ENCODE results near the gene MAPRE2.

GRCh38 chr18:35180455-35180854 lies 139.2 kb downstream of the MAPRE2 start:
- no peak for TF ChIP-seq CTCF (IDR thresholded peaks at IDR 0.05; ENCODE audit: low read length)
- no peak for TF ChIP-seq EZH2 (optimal IDR thresholded peaks at IDR 0.05; ENCODE audit: low read depth, low read length)
